Endothelial cell of umbilical vein (primary cell): ENCODE results near the gene STMN3. TPM values are rescaled to one million over a fixed set of nuclear protein-coding genes. Genes with fewer than 3 reads are reported as not detected.

ENCODE experiments used
- BruUV-seq: library from RNA; stranded (reverse); fragments of 400-500 nt; replicated peaks from 2 replicates; lab custom pipeline; 2021; lab: Mats Ljungman, UMichigan
- CTCF ChIA-PET: fragments of 300-600, 350-600 bp; sonication (Branson Sonifier 250); formaldehyde crosslinking; loops from one replicate; lab custom pipeline; 2021; ENCODE audit warnings: antibody characterized with exemption, inconsistent platforms; lab: Charles Lee
- POLR2A ChIA-PET: fragments of 300-600, 350-600 bp; sonication (Branson Sonifier 250); formaldehyde crosslinking; loops from one replicate; lab custom pipeline; 2021; ENCODE audit warnings: antibody characterized with exemption, inconsistent platforms; lab: Charles Lee
- DNase-seq: peaks from one replicate; pipeline ENCODE4 v3.0.0-alpha.2; 2011; ENCODE audit warnings: low read depth, low spot score
- FAIRE-seq: peaks from 2 replicates; lab custom pipeline; 2011; peaks lifted over from hg19 to GRCh38; lab: Jason Lieb, UNC
- H2AFZ ChIP-seq: 2 replicates; pipeline ENCODE4 v1.6.0; 2012; ENCODE audit warnings: low read depth, low read length, control low read depth, inconsistent platforms
- H3K27ac ChIP-seq: 2 replicates; pipeline ENCODE4 v1.5.1; 2011; ENCODE audit warnings: low read depth, mild to moderate bottlenecking, control low read depth, low read length, moderate library complexity; ENCODE audit not compliant: insufficient read depth
- H3K27me3 ChIP-seq, 2 experiments: 2 replicates each; pipeline versions ENCODE4 v1.6.0 to v1.6.1; 2011; ENCODE audit warnings: low read length in 2 of 2, mixed read lengths in 1 of 2; ENCODE audit not compliant: control insufficient read depth in 2 of 2, insufficient read depth in 2 of 2
- H3K36me3 ChIP-seq, 2 experiments: 2 replicates in 1 of 2; 3 replicates in 1 of 2; pipeline ENCODE4 v1.5.1; 2011; ENCODE audit warnings: low read length in 2 of 2, mild to moderate bottlenecking in 1 of 2, moderate library complexity in 1 of 2; ENCODE audit not compliant: control insufficient read depth in 2 of 2, insufficient read depth in 2 of 2; ENCODE audit errors: extremely low read depth in 1 of 2
- H3K4me1 ChIP-seq: 3 replicates; pipeline ENCODE4 v1.5.1; 2011; ENCODE audit warnings: mild to moderate bottlenecking, low read length; ENCODE audit not compliant: control insufficient read depth, insufficient read depth; ENCODE audit errors: extremely low read depth
- H3K4me2 ChIP-seq: 2 replicates; pipeline ENCODE4 v1.6.1; 2011; ENCODE audit warnings: low read length, control low read depth, mixed read lengths; ENCODE audit not compliant: insufficient read depth
- H3K4me3 ChIP-seq, 3 experiments: fragments of 200-600 bp in 1 of 3; sonication (generic), shearing (Covaris generic) in 1 of 3; replicated peaks in 1 of 3; 2 replicates each; pipeline ENCODE4 v1.5.1; 2011 to 2016; ENCODE audit warnings: control low read depth in 3 of 3, low read length in 3 of 3, mild to moderate bottlenecking in 2 of 3, inconsistent platforms in 1 of 3, low read depth in 1 of 3, moderate library complexity in 1 of 3; ENCODE audit not compliant: insufficient read depth in 1 of 3
- H3K79me2 ChIP-seq: 2 replicates; pipeline ENCODE4 v1.6.0; 2012; ENCODE audit warnings: low read length, inconsistent platforms; ENCODE audit not compliant: control insufficient read depth, insufficient read depth
- H3K9ac ChIP-seq: replicated peaks from 2 replicates; pipeline ENCODE3; 2011; ENCODE audit warnings: low read length, control low read depth; ENCODE audit not compliant: insufficient read depth; ENCODE audit errors: extremely low read depth
- H3K9me1 ChIP-seq: replicated peaks from 3 replicates; pipeline ENCODE4 v1.6.0; 2011; ENCODE audit warnings: mild to moderate bottlenecking, low read length; ENCODE audit not compliant: control insufficient read depth, insufficient read depth; ENCODE audit errors: extremely low read depth
- H3K9me3 ChIP-seq: replicated peaks from 2 replicates; pipeline ENCODE4 v1.5.1; 2012; ENCODE audit warnings: low read length, inconsistent platforms; ENCODE audit not compliant: control insufficient read depth, insufficient read depth
- H4K20me1 ChIP-seq: replicated peaks from 2 replicates; pipeline ENCODE3; 2011; ENCODE audit warnings: mild to moderate bottlenecking, low read length; ENCODE audit not compliant: control insufficient read depth, insufficient read depth; ENCODE audit errors: extremely low read depth
- CTCF ChIP-seq, 2 donors: IDR thresholded peaks; 1 replicate in 1 of 2; 2 replicates in 1 of 2; pipeline ENCODE4 v1.5.1; 2011; ENCODE audit warnings: low read length in 2 of 2, mild to moderate bottlenecking in 2 of 2, moderate library complexity in 2 of 2, control low read depth in 1 of 2, inconsistent platforms in 1 of 2, low read depth in 1 of 2; ENCODE audit not compliant: insufficient read depth in 1 of 2; ENCODE audit errors: extremely low read depth in 1 of 2
- EZH2 ChIP-seq: IDR thresholded peaks from 2 replicates; pipeline ENCODE4 v1.6.1; 2012; ENCODE audit warnings: borderline replicate concordance, low read depth, mild to moderate bottlenecking, moderate library complexity, low read length, inconsistent platforms; ENCODE audit not compliant: severe bottlenecking
- FOS ChIP-seq: IDR thresholded peaks from 2 replicates; pipeline ENCODE4 v1.6.1; 2011; ENCODE audit warnings: mild to moderate bottlenecking, low read length, moderate library complexity, borderline replicate concordance; ENCODE audit not compliant: insufficient read depth
- GATA2 ChIP-seq: IDR thresholded peaks from 2 replicates; pipeline ENCODE4 v1.7.0; 2011; ENCODE audit warnings: low read depth, mild to moderate bottlenecking, moderate library complexity, mixed read lengths, low read length; ENCODE audit not compliant: insufficient read length, insufficient read depth
- JUN ChIP-seq: IDR thresholded peaks from 2 replicates; pipeline ENCODE4 v1.6.1; 2011; ENCODE audit warnings: borderline replicate concordance, low read depth; ENCODE audit not compliant: insufficient read length, insufficient read depth
- MAX ChIP-seq: IDR thresholded peaks from 2 replicates; pipeline ENCODE4 v1.6.1; 2011; ENCODE audit not compliant: insufficient read depth, insufficient read length
- MYC ChIP-seq: IDR thresholded peaks from one replicate; pipeline ENCODE4 v1.6.1; 2011; ENCODE audit warnings: mild to moderate bottlenecking, low read depth, low read length
- POLR2A ChIP-seq: IDR thresholded peaks from 2 replicates; pipeline ENCODE4 v1.6.1; 2012; ENCODE audit warnings: low read depth, mild to moderate bottlenecking, control low read depth, low read length
- POLR2AphosphoS5 ChIP-seq: IDR thresholded peaks from 2 replicates; pipeline ENCODE4 v1.6.1; 2012; ENCODE audit warnings: low read depth, mild to moderate bottlenecking, control low read depth, low read length, moderate library complexity; ENCODE audit not compliant: insufficient read depth
- dilution Hi-C: fragments of 300-500 bp; cut with MboI; formaldehyde crosslinking; loops from one replicate; pipeline ENCODE4 v1.15.0; 2019; ENCODE audit warnings: low sequenced_read_pairs; ENCODE audit not compliant: extremely low pct_ligation_motif_present
- intact Hi-C: fragments of 100-400 bp; cut with micrococcal nuclease; formaldehyde crosslinking; loops from one replicate; pipeline ENCODE4 v1.10.0; 2022
- polyA plus RNA-seq, 4 experiments: library from polyadenylated mRNA; depleted of rRNA in 3 of 4; stranded (reverse) in 3 of 4; unstranded in 1 of 4; fragments of >200 nt; gene quantifications; 2 replicates each; pipeline versions ENCODE4 v1.2.1 to v1.2.3, GENCODE V29; 2011 to 2012; ENCODE audit warnings: missing spikeins in 1 of 4
- total RNA-seq: library from RNA; stranded (reverse); gene quantifications from 2 replicates; pipeline ENCODE4 v1.2.3, GENCODE V29; 2021

STMN3 gene
- total and polyA plus RNA-seq, 2 donors (not counting 3 experiments of a cell fraction or from before 2014, with no cell fraction given): 1.7 to 4.7 TPM

- Histone ChIP-seq H3K27ac (no peak overlapping the region), H3K9ac (no peak overlapping the region), H3K9me1 (no peaks in the 10 kb centered on the region), H3K4me3 (no peak overlapping the region), H3K9me3 (no peaks in the 10 kb centered on the region), H3K36me3 (peaks cover 2 to 40% of the 10 kb centered on the region in 2 experiments), H2AFZ (no peak overlapping the region), H3K4me1 (no peaks in the 10 kb centered on the region), H3K79me2 (peaks cover 6% of the 10 kb centered on the region), H3K27me3 (no peaks in the 10 kb centered on the region), H3K4me2 (no peak overlapping the region), H4K20me1 (no peaks in the 10 kb centered on the region)
- DNase-seq: no peak
- POLR2A ChIA-PET: interaction anchor here (0.9 kb wide), 1 partner anchor 33 kb away, joined by 3 read pairs; no protein-coding TSS in a partner anchor
- dilution Hi-C loops: no loop called here
- FAIRE-seq: no peak
- CTCF ChIA-PET: interaction anchor here (1.2 to 1.4 kb wide), 3 partner anchors 12 to 21 kb away, joined by 3 read pairs; partner anchors contain the start of gene STMN3
- TF ChIP-seq GATA2 (no peak), POLR2AphosphoS5 (no peak), FOS (no peak), EZH2 (no peak), JUN (no peak), MAX (no peak), MYC (no peak), POLR2A (no peak), CTCF (IDR thresholded peaks at IDR 0.05; ENCODE audit: extremely low read depth in 1 of 2, insufficient read depth in 1 of 2, low read depth in 1 of 2, low read length in 2 of 2) (no peak)
- BruUV-seq: no TSS peak
- intact Hi-C loops: no loop called here
Measured at GRCh38 chr20:63665708-63666107, 12.5 kb upstream of the STMN3 start.
